ENCODE measurements around the gene LIG4.

DNA sequence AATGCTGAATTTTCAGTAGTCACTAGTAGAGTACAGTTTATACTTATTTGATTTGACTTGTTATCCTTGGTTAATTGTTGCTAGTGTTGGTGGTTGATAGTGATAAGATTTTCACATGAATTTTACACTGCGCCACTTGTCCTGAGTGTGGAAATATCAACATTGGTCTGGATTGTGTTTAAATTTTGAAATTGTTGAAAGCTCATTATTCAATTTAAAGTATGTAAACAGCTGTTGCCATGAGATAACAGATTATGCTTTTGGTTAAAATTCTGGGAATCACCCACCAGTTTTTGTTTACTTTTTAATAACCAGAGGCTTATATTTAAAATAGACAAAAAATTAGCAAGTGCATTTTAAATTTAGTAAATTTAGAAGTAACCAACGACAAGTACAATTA, 41.9 kb upstream of the LIG4 start:
- TF ChIP-seq, protein P1, sequence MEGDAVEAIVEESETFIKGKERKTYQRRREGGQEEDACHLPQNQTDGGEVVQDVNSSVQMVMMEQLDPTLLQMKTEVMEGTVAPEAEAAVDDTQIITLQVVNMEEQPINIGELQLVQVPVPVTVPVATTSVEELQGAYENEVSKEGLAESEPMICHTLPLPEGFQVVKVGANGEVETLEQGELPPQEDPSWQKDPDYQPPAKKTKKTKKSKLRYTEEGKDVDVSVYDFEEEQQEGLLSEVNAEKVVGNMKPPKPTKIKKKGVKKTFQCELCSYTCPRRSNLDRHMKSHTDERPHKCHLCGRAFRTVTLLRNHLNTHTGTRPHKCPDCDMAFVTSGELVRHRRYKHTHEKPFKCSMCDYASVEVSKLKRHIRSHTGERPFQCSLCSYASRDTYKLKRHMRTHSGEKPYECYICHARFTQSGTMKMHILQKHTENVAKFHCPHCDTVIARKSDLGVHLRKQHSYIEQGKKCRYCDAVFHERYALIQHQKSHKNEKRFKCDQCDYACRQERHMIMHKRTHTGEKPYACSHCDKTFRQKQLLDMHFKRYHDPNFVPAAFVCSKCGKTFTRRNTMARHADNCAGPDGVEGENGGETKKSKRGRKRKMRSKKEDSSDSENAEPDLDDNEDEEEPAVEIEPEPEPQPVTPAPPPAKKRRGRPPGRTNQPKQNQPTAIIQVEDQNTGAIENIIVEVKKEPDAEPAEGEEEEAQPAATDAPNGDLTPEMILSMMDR (conservative IDR thresholded peaks at IDR 0.05 in 1 of 2, IDR thresholded peaks at IDR 0.05 in 1 of 2; ENCODE audit: extremely low read depth in 1 of 2, insufficient read depth in 1 of 2, low read depth in 1 of 2, low read length in 2 of 2), result no peak
- TF ChIP-seq EZH2 (IDR thresholded peaks at IDR 0.05; ENCODE audit: borderline replicate concordance, low read length), result no peak
